Mucosa of descending colon (tissue), 3 donors: ENCODE measurements around the gene ZNF789. TPM values are rescaled to one million over a fixed set of nuclear protein-coding genes. Genes with fewer than 3 reads are reported as not detected.

Experiments
- total RNA-seq, 3 donors: library from RNA; stranded (reverse); fragmentation: NEBNext Ultra II Directional in 2 of 3; extraction: Animal tissue kit (Norgen Biotek cat#: 25700) in 2 of 3; gene quantifications; one replicate each; pipeline versions ENCODE4 v1.2.1 to v1.2.4, GENCODE V29; 2021 to 2023
- donor health status: DM: no; HTN: no; CAD: no; lungs with moderate emphysema.
- donor health status: DM: no; HTN: no; CAD: no.
- donor health status: DM: no; HTN: yes; CAD: no.

Gene ZNF789
- total RNA-seq, 3 donors from 2014 or later: 12.3 to 25.4 (median 23.4) TPM

Other genes with a start within 250 kb of the ZNF789 start
- not detected for gene MYH16, start 200.1 kb upstream of the ZNF789 start, total RNA-seq
- gene ARPC1A, start 147.0 kb upstream of the ZNF789 start, total RNA-seq: 100 to 1,000 TPM; 142 to 158 (median 157) TPM
- gene ARPC1B, start 98.2 kb upstream of the ZNF789 start, total RNA-seq: 100 to 1,000 TPM; 107 to 153 (median 119) TPM
- gene PDAP1, start 64.3 kb upstream of the ZNF789 start, total RNA-seq: 10 to 100 TPM; 72.8 to 90.9 (median 90.7) TPM
- 10 to 100 TPM; 67.3 to 79.5 (median 76.7) TPM for gene BUD31, start 63.9 kb upstream of the ZNF789 start, total RNA-seq
- 1 to 10 TPM; 4.3 to 9.9 (median 6.6) TPM for gene PTCD1, start 34.1 kb upstream of the ZNF789 start, total RNA-seq
- gene CPSF4, start 33.9 kb upstream of the ZNF789 start, total RNA-seq: 10 to 100 TPM; 23.2 to 33.5 (median 24.8) TPM
- 100 to 1,000 TPM; 229 to 341 (median 331) TPM for gene ATP5MF, start 6.7 kb upstream of the ZNF789 start, total RNA-seq
- 10 to 100 TPM; 30.5 to 43.9 (median 36.5) TPM for gene ZNF394, start 27.4 kb downstream of the ZNF789 start, total RNA-seq
- 1 to 10 TPM; 5.9 to 10.0 (median 6.4) TPM for gene ZKSCAN5, start 31.8 kb downstream of the ZNF789 start, total RNA-seq
- 1 to 10 TPM; 3.8 to 5.6 (median 5.1) TPM for gene FAM200A, start 79.2 kb downstream of the ZNF789 start, total RNA-seq
- gene ZNF655, start 85.8 kb downstream of the ZNF789 start, total RNA-seq: 10 to 100 TPM; 64.4 to 99.0 (median 84.0) TPM
- gene TMEM225B, start 125.4 kb downstream of the ZNF789 start, total RNA-seq: 1 to 10 TPM in 1 of 3 donors, under 1 TPM in 2; 0.58 to 1.2 (median 0.82) TPM
- 10 to 100 TPM; 11.9 to 20.0 (median 18.5) TPM for gene ZSCAN25, start 144.1 kb downstream of the ZNF789 start, total RNA-seq
- gene CYP3A5, start 207.1 kb downstream of the ZNF789 start, total RNA-seq: 100 to 1,000 TPM in 2 of 3 donors, 10 to 100 TPM in 1; 73.8 to 241 (median 179) TPM